ENCODE results near the gene C1S. TPM values are rescaled to one million over a fixed set of nuclear protein-coding genes. Genes with fewer than 3 reads are reported as not detected.

Gene C1S
- total and polyA plus RNA-seq, 2 of the 4 experiments (the other 2 are of a cell fraction): 49.6 to 85.4 TPM

DNA sequence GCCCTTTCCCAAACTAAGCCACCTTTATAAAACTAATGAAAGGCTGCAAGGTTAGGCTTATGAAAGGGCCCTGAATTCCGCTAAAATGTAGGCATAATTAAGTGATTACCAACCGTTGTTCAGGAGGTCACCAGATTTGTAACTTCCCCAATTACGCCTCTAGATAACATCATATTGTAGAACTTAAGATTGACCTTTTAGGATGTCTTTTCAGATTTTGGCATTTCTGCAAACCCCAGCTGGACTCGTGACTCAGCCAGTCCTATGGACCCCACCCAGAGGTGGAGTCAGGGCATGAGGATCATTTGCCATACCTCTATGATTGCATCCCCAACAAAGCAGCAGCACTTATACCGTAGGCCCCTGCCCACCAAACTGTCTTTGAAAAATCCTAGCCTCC lies 38.6 kb upstream of the C1S start:
- DNase-seq: no peak

More for the DNA sequence above, 38.6 kb upstream of the C1S start:
- in situ Hi-C loops (cut with MboI; ENCODE audit: low sequenced_read_pairs): no loop called here
- no peak for TF ChIP-seq RFX5 (IDR thresholded peaks at IDR 0.05; ENCODE audit: low read depth, low read length)
- TF ChIP-seq, protein P1, sequence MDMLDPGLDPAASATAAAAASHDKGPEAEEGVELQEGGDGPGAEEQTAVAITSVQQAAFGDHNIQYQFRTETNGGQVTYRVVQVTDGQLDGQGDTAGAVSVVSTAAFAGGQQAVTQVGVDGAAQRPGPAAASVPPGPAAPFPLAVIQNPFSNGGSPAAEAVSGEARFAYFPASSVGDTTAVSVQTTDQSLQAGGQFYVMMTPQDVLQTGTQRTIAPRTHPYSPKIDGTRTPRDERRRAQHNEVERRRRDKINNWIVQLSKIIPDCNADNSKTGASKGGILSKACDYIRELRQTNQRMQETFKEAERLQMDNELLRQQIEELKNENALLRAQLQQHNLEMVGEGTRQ (IDR thresholded peaks at IDR 0.05; ENCODE audit: low read depth, low read length): no peak
- no peak for TF ChIP-seq MAZ (IDR thresholded peaks at IDR 0.05; ENCODE audit: borderline replicate concordance, low read depth, low read length)
- no peak for TF ChIP-seq RAD21 (IDR thresholded peaks at IDR 0.05; ENCODE audit: low read length)
- TF ChIP-seq, protein P2, sequence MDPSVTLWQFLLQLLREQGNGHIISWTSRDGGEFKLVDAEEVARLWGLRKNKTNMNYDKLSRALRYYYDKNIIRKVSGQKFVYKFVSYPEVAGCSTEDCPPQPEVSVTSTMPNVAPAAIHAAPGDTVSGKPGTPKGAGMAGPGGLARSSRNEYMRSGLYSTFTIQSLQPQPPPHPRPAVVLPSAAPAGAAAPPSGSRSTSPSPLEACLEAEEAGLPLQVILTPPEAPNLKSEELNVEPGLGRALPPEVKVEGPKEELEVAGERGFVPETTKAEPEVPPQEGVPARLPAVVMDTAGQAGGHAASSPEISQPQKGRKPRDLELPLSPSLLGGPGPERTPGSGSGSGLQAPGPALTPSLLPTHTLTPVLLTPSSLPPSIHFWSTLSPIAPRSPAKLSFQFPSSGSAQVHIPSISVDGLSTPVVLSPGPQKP (IDR thresholded peaks at IDR 0.05; ENCODE audit: borderline replicate concordance, low read depth, low read length): no peak
- TF ChIP-seq, protein P3, sequence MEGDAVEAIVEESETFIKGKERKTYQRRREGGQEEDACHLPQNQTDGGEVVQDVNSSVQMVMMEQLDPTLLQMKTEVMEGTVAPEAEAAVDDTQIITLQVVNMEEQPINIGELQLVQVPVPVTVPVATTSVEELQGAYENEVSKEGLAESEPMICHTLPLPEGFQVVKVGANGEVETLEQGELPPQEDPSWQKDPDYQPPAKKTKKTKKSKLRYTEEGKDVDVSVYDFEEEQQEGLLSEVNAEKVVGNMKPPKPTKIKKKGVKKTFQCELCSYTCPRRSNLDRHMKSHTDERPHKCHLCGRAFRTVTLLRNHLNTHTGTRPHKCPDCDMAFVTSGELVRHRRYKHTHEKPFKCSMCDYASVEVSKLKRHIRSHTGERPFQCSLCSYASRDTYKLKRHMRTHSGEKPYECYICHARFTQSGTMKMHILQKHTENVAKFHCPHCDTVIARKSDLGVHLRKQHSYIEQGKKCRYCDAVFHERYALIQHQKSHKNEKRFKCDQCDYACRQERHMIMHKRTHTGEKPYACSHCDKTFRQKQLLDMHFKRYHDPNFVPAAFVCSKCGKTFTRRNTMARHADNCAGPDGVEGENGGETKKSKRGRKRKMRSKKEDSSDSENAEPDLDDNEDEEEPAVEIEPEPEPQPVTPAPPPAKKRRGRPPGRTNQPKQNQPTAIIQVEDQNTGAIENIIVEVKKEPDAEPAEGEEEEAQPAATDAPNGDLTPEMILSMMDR (conservative IDR thresholded peaks at IDR 0.05; ENCODE audit: low read depth, low read length): no peak
- no peak for TF ChIP-seq RCOR1 (IDR thresholded peaks at IDR 0.05; ENCODE audit: insufficient replicate concordance, low read length)
- TF ChIP-seq CEBPB (IDR thresholded peaks at IDR 0.05; ENCODE audit: low read depth, low read length): no peak
- TF ChIP-seq SMC3 (IDR thresholded peaks at IDR 0.05; ENCODE audit: low read depth, low read length): no peak
- no peak for TF ChIP-seq CHD1 (IDR thresholded peaks at IDR 0.05; ENCODE audit: low read depth, low read length)
- TF ChIP-seq POLR2A (IDR thresholded peaks at IDR 0.05; ENCODE audit: low read depth, low read length): no peak
- TF ChIP-seq MAFK (IDR thresholded peaks at IDR 0.05; ENCODE audit: low read depth, low read length): no peak
- TF ChIP-seq FOS (IDR thresholded peaks at IDR 0.05; ENCODE audit: low read depth, low read length): no peak
- no peak for TF ChIP-seq NFE2L2 (IDR thresholded peaks at IDR 0.05; ENCODE audit: low read depth, low read length)
- no peak for ATAC-seq (ENCODE audit: low read depth)
- Histone ChIP-seq H3K79me1 (ENCODE audit: low read depth in 1 of 2, low read length in 2 of 2) (peaks cover 0 to 12% of the 10 kb centered on the region in 2 experiments; a peak in 3 of 4 replicates), H4K5ac (ENCODE audit: low read depth, low read length) (no peak overlapping the region), H3K14ac (replicated peaks; ENCODE audit: low read depth, low read length) (no peak overlapping the region), H3K18ac (ENCODE audit: low read depth, low read length) (no peak overlapping the region), H2BK5ac (ENCODE audit: low read depth, low read length, poor library complexity, severe bottlenecking) (no peak overlapping the region), H3K4ac (ENCODE audit: low read depth, low read length) (no peak overlapping the region), H4K20me1 (ENCODE audit: insufficient read depth, low read length) (no peaks in the 10 kb centered on the region), H3K27me3 (ENCODE audit: control insufficient read depth, insufficient read depth, low read length) (0 out of 2 replicates have a peak, but pooled peaks cover 2% of the 10 kb centered on the region), H2BK15ac (ENCODE audit: low read depth, low read length) (no peak overlapping the region), H3K36me3 (ENCODE audit: control insufficient read depth, insufficient read depth, low read length) (no peaks in the 10 kb centered on the region), H2AK9ac (replicated peaks; ENCODE audit: low read depth, low read length, poor library complexity) (no peak overlapping the region), H3K4me3 (ENCODE audit: insufficient read depth, low read depth, low read length) (no peak overlapping the region), H2BK20ac (ENCODE audit: low read depth, low read length) (no peak overlapping the region), H3K23ac (ENCODE audit: low read depth, low read length) (no peak overlapping the region), H3K9ac (ENCODE audit: low read depth, low read length) (no peak overlapping the region), H2BK120ac (ENCODE audit: low read depth, low read length) (no peak overlapping the region), H3K9me3 (ENCODE audit: control insufficient read depth, insufficient read depth, low read length) (no peaks in the 10 kb centered on the region), H4K91ac (ENCODE audit: insufficient read depth, low read depth, low read length) (no peak overlapping the region), H2AK5ac (ENCODE audit: low read depth, low read length) (no peak overlapping the region), H3K56ac (ENCODE audit: extremely low read depth, insufficient read depth, low read length) (no peak overlapping the region), H4K8ac (ENCODE audit: low read depth in 2 of 2, low read length in 2 of 2) (no peak overlapping the region), H3K27ac (ENCODE audit: insufficient read depth, low read length) (no peak overlapping the region), H3K9me1 (ENCODE audit: insufficient read depth, low read length) (no peaks in the 10 kb centered on the region), H3K4me1 (ENCODE audit: control insufficient read depth, insufficient read depth, low read length) (peaks cover 2% of the 10 kb centered on the region; the same call in 1 of the 2 replicates), H3K4me2 (ENCODE audit: low read depth, low read length) (no peak overlapping the region), H2AFZ (replicated peaks; ENCODE audit: low read length, poor library complexity) (no peak overlapping the region)
- dilution Hi-C loops (cut with HindIII; ENCODE audit: low sequenced_read_pairs, unreplicated experiment): no loop called here
- BruUV-seq (replicated peaks): no TSS peak
- CTCF ChIA-PET: no interaction called here
- intact Hi-C loops (cut with micrococcal nuclease): no loop called here
- POLR2A ChIA-PET (ENCODE audit: unreplicated experiment): interaction anchor here (0.6 kb wide), 1 partner anchor 19 kb away, joined by 5 read pairs; no protein-coding TSS in a partner anchor
- no CpG with 5 or more reads among the region's 5 CpGs for WGBS, 2 experiments (ENCODE audit: extremely low coverage in 2 of 2, insufficient read length in 1 of 2)

Measured in IMR-90 (cell line).